Measurements from ENCODE around the gene EHBP1. TPM values are rescaled to one million over a fixed set of nuclear protein-coding genes. Genes with fewer than 3 reads are reported as not detected.

Gene EHBP1
- total and polyA plus RNA-seq, 2 experiments from 2014 or later = 27.2 to 47.9 TPM

DNA sequence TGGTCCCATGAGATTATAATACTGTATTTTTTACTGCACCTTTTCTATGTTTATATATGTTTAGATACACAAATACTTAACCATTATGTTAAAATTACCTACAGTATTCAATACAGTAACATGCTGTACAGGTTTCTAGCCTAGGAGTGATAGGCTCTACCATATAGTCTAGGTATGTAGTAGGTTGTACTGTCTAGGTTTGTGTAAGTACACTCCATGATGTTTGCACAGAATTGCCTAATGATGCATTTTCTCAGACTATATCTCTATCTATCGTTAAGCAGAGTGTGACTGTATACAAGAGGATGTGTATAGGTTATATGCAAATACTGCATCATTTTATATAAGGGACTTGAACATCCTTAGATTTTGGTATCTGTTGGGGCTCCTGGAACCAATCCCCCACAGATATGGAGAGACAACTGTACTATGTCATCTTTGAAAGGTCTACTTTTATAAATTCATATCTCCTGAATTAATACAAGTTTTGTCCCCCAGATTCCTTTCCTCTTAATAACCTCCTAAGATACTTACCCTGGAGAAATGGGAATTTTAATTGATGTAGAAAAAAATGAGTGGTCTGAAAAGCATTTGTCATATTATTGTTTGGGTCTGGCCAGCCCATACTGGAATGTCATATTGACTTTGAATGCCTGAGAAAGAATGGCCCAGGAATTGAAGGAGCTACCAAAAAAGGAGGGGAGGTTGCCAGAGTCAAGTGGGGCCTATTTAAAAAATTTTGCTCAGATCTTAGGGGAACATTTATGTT is 36.6 kb downstream of the EHBP1 start:
- no peaks in the 10 kb centered on the region for H3K27me3 ChIP-seq (ENCODE audit: insufficient read depth)
- DNase-seq (ENCODE audit: low spot score) = no peak
- H4K20me1 ChIP-seq (replicated peaks; ENCODE audit: insufficient read depth) = no peaks in the 10 kb centered on the region
- Mint-ChIP-seq H3K36me3 (ENCODE audit: low read depth) (no peaks in the 10 kb centered on the region), H3K27ac (no peak overlapping the region), H3K4me3 (no peak overlapping the region), H3K9me3 (no peaks in the 10 kb centered on the region), H3K4me1 (peaks cover 50% of the 10 kb centered on the region), H3K27me3 (ENCODE audit: insufficient read depth, low read depth, poor library complexity) (no peaks in the 10 kb centered on the region)
- no peak overlapping the region for H2AFZ ChIP-seq
- H3F3A ChIP-seq (replicated peaks; ENCODE audit: low read depth) = no peaks in the 10 kb centered on the region
- no peaks in the 10 kb centered on the region for H3K9me2 ChIP-seq (ENCODE audit: insufficient read depth)
- TF ChIP-seq ZNF114 (CRISPR knock-in tag; IDR thresholded peaks at IDR 0.05) = no peak
- TF ChIP-seq STAT1 (IDR thresholded peaks at IDR 0.05; ENCODE audit: unreplicated experiment) = no peak
- no peak for TF ChIP-seq ZNF331 (CRISPR knock-in tag; IDR thresholded peaks at IDR 0.05; ENCODE audit: low read depth)
- TF ChIP-seq NANOG (IDR thresholded peaks at IDR 0.05; ENCODE audit: borderline replicate concordance) = no peak
- TF ChIP-seq, protein P1, sequence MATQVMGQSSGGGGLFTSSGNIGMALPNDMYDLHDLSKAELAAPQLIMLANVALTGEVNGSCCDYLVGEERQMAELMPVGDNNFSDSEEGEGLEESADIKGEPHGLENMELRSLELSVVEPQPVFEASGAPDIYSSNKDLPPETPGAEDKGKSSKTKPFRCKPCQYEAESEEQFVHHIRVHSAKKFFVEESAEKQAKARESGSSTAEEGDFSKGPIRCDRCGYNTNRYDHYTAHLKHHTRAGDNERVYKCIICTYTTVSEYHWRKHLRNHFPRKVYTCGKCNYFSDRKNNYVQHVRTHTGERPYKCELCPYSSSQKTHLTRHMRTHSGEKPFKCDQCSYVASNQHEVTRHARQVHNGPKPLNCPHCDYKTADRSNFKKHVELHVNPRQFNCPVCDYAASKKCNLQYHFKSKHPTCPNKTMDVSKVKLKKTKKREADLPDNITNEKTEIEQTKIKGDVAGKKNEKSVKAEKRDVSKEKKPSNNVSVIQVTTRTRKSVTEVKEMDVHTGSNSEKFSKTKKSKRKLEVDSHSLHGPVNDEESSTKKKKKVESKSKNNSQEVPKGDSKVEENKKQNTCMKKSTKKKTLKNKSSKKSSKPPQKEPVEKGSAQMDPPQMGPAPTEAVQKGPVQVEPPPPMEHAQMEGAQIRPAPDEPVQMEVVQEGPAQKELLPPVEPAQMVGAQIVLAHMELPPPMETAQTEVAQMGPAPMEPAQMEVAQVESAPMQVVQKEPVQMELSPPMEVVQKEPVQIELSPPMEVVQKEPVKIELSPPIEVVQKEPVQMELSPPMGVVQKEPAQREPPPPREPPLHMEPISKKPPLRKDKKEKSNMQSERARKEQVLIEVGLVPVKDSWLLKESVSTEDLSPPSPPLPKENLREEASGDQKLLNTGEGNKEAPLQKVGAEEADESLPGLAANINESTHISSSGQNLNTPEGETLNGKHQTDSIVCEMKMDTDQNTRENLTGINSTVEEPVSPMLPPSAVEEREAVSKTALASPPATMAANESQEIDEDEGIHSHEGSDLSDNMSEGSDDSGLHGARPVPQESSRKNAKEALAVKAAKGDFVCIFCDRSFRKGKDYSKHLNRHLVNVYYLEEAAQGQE (IDR thresholded peaks at IDR 0.05; ENCODE audit: unreplicated experiment) = no peak
- TF ChIP-seq POLR2AphosphoS5 (IDR thresholded peaks at IDR 0.05; ENCODE audit: low read depth) = no peak
- TF ChIP-seq EZH2 (IDR thresholded peaks at IDR 0.05; ENCODE audit: low read depth, unreplicated experiment) = no peak
- TF ChIP-seq EZH2phosphoT487 (IDR thresholded peaks at IDR 0.05; ENCODE audit: unreplicated experiment) = no peak
- no peak for TF ChIP-seq JUNB (IDR thresholded peaks at IDR 0.05; ENCODE audit: unreplicated experiment)
- no peak for TF ChIP-seq CREB1 (CRISPR knock-in tag; IDR thresholded peaks at IDR 0.05; ENCODE audit: low read depth)
- TF ChIP-seq, protein P2, sequence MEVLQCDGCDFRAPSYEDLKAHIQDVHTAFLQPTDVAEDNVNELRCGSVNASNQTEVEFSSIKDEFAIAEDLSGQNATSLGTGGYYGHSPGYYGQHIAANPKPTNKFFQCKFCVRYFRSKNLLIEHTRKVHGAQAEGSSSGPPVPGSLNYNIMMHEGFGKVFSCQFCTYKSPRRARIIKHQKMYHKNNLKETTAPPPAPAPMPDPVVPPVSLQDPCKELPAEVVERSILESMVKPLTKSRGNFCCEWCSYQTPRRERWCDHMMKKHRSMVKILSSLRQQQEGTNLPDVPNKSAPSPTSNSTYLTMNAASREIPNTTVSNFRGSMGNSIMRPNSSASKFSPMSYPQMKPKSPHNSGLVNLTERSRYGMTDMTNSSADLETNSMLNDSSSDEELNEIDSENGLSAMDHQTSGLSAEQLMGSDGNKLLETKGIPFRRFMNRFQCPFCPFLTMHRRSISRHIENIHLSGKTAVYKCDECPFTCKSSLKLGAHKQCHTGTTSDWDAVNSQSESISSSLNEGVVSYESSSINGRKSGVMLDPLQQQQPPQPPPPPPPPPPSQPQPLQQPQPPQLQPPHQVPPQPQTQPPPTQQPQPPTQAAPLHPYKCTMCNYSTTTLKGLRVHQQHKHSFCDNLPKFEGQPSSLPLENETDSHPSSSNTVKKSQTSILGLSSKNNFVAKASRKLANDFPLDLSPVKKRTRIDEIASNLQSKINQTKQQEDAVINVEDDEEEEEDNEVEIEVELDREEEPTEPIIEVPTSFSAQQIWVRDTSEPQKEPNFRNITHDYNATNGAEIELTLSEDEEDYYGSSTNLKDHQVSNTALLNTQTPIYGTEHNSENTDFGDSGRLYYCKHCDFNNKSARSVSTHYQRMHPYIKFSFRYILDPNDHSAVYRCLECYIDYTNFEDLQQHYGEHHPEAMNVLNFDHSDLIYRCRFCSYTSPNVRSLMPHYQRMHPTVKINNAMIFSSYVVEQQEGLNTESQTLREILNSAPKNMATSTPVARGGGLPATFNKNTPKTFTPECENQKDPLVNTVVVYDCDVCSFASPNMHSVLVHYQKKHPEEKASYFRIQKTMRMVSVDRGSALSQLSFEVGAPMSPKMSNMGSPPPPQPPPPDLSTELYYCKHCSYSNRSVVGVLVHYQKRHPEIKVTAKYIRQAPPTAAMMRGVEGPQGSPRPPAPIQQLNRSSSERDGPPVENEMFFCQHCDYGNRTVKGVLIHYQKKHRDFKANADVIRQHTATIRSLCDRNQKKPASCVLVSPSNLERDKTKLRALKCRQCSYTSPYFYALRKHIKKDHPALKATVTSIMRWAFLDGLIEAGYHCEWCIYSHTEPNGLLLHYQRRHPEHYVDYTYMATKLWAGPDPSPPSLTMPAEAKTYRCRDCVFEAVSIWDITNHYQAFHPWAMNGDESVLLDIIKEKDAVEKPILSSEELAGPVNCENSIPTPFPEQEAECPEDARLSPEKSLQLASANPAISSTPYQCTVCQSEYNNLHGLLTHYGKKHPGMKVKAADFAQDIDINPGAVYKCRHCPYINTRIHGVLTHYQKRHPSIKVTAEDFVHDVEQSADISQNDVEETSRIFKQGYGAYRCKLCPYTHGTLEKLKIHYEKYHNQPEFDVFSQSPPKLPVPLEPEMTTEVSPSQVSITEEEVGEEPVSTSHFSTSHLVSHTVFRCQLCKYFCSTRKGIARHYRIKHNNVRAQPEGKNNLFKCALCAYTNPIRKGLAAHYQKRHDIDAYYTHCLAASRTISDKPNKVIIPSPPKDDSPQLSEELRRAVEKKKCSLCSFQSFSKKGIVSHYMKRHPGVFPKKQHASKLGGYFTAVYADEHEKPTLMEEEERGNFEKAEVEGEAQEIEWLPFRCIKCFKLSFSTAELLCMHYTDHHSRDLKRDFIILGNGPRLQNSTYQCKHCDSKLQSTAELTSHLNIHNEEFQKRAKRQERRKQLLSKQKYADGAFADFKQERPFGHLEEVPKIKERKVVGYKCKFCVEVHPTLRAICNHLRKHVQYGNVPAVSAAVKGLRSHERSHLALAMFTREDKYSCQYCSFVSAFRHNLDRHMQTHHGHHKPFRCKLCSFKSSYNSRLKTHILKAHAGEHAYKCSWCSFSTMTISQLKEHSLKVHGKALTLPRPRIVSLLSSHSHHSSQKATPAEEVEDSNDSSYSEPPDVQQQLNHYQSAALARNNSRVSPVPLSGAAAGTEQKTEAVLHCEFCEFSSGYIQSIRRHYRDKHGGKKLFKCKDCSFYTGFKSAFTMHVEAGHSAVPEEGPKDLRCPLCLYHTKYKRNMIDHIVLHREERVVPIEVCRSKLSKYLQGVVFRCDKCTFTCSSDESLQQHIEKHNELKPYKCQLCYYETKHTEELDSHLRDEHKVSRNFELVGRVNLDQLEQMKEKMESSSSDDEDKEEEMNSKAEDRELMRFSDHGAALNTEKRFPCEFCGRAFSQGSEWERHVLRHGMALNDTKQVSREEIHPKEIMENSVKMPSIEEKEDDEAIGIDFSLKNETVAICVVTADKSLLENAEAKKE (CRISPR knock-in tag; IDR thresholded peaks at IDR 0.05) = no peak
- TF ChIP-seq, protein P3, sequence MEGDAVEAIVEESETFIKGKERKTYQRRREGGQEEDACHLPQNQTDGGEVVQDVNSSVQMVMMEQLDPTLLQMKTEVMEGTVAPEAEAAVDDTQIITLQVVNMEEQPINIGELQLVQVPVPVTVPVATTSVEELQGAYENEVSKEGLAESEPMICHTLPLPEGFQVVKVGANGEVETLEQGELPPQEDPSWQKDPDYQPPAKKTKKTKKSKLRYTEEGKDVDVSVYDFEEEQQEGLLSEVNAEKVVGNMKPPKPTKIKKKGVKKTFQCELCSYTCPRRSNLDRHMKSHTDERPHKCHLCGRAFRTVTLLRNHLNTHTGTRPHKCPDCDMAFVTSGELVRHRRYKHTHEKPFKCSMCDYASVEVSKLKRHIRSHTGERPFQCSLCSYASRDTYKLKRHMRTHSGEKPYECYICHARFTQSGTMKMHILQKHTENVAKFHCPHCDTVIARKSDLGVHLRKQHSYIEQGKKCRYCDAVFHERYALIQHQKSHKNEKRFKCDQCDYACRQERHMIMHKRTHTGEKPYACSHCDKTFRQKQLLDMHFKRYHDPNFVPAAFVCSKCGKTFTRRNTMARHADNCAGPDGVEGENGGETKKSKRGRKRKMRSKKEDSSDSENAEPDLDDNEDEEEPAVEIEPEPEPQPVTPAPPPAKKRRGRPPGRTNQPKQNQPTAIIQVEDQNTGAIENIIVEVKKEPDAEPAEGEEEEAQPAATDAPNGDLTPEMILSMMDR (conservative IDR thresholded peaks at IDR 0.05; ENCODE audit: low read depth in 2 of 2) = no peak
- TF ChIP-seq, protein P4, sequence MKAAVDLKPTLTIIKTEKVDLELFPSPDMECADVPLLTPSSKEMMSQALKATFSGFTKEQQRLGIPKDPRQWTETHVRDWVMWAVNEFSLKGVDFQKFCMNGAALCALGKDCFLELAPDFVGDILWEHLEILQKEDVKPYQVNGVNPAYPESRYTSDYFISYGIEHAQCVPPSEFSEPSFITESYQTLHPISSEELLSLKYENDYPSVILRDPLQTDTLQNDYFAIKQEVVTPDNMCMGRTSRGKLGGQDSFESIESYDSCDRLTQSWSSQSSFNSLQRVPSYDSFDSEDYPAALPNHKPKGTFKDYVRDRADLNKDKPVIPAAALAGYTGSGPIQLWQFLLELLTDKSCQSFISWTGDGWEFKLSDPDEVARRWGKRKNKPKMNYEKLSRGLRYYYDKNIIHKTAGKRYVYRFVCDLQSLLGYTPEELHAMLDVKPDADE (IDR thresholded peaks at IDR 0.05) = no peak
- no peak overlapping the region for H3K4me3 ChIP-seq
- no peaks in the 10 kb centered on the region for H3K36me3 ChIP-seq (ENCODE audit: insufficient read depth)
- H3K27ac ChIP-seq (ENCODE audit: low read depth) = no peak overlapping the region
- peaks cover 91% of the 10 kb centered on the region for H3K79me2 ChIP-seq (replicated peaks; ENCODE audit: insufficient read depth)
- peaks cover 45% of the 10 kb centered on the region for H3K4me1 ChIP-seq (ENCODE audit: insufficient read depth)
- no peak overlapping the region for H3K4me2 ChIP-seq
- no peak for ATAC-seq

All from GM23338 (cell line).